WI38 (cell line): ENCODE data around the gene KRT24.

Experiments
- H3K4me3 ChIP-seq: 2 replicates; pipeline ENCODE4 v1.5.1; 2011; ENCODE audit warnings: low read depth, mild to moderate bottlenecking, control low read depth, low read length
- CTCF ChIP-seq: IDR thresholded peaks from 2 replicates; pipeline ENCODE4 v1.5.1; 2012; ENCODE audit warnings: low read depth, mild to moderate bottlenecking, control low read depth, low read length

The KRT24 gene

DNA sequence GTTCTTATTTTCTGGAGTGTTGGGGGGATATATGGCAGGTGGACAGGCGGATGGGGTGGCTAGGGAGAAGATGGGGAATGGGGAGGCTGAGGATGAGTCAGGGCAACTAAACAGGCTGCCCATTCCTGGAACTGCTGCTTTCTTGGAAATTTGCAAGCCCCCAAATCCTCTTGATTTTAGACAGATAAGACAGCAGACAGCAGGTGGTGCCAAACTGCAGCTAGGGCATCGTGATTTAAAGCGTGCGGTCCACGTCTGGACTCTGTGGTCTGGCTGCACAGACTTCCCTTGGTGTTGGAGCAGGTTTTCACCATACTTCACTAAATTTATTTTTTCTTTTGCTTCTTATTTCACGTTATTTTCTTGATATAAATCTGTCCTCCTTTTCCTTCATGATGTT is 10.9 kb upstream of the KRT24 start:
- no peak overlapping the region for H3K4me3 ChIP-seq
- TF ChIP-seq CTCF, result no peak

GRCh38 chr17:40707745-40708144 is 4.2 kb upstream of the KRT24 start:
- H3K4me3 ChIP-seq, result no peak overlapping the region
- no peak for TF ChIP-seq CTCF

DNA sequence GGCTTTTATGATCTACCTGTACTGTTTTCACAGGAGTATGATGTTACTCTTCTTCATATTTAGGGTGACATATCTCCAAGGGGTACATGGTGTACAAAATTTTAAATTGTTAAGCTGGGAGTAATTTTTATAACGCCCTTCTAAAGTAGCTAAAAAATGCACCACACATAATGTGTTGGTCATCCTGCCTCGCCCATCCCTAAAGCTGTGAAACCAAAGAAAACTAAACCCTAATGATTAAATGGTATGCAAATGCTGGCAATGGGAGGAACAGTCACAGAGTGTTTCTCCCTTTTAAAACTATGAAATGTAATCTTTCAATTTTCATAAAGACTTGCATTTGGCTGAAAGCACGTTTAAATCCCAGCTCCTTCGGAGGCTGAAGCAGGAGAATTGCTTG is 2.0 kb upstream of the KRT24 start:
- no peak overlapping the region for H3K4me3 ChIP-seq
- TF ChIP-seq CTCF, result no peak

DNA sequence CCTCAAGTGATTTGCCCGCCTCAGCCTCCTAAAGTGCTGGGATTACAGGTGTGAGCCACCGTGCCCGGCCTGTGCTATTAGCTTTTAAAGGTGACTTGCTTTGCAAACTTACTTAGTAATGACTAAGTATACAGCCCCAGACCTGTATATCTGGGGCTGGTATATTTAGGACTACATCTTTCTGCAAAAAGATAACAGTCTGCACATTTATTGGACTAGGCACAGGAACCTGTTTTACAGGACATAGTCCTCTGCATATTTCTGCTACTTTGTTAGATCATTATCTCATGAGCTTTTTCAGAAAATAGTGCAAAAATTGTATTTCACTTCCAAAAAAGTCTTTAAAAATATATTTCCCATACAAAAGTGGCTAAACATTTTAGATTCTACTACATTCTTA is 1.3 kb downstream of the KRT24 start:
- no peak overlapping the region for H3K4me3 ChIP-seq
- no peak for TF ChIP-seq CTCF

- H3K4me3 ChIP-seq, result no peak overlapping the region
- no peak for TF ChIP-seq CTCF
Observed at GRCh38 chr17:40699853-40700252, 3.7 kb downstream of the KRT24 start.

DNA sequence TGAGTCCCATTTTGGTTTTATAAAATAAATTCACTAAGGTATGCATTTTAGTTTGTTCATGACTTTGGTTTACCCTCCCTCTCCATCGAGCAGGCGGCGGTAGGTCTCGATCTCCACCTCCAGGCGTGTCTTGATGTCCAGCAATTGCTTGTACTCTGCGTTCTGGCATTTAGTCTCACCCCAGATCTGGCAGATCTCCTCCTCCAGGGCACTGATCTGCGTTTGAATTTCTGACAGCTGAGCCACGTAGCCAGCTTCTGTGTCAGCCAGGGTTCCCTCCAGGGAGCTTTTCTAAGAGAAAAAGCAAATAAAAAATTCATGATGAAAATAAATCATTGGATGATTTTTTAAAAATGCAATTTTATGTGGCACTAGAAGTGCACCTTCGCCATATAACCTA is 4.2 kb downstream of the KRT24 start:
- no peak for TF ChIP-seq CTCF
- H3K4me3 ChIP-seq, result no peak overlapping the region

GRCh38 chr17:40697297-40697696 is 6.3 kb downstream of the KRT24 start:
- no peak overlapping the region for H3K4me3 ChIP-seq
- TF ChIP-seq CTCF, result no peak
